ENCODE results near the gene PPP1R7. TPM values are rescaled to one million over a fixed set of nuclear protein-coding genes. Genes with fewer than 3 reads are reported as not detected.

The PPP1R7 gene
- total RNA-seq, 1 donor from 2014 or later: 52.9 TPM

DNA sequence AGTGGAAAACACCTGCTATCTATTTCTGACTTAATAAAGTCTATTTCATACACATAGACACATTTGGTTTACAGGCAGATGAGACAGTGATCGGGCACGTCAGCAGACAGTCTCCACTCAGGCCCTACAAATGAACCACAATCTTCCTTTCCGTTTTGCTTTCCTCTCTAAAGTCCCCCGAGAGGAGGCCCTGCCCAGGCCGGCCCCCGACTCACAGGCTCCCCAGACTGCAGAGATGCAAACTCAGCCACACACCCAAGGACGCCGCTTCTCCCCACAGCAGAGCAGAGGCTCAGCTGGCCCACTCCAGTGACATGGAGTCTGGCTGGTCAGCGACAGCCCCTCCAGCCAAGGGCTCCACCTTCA is 38.8 kb upstream of the PPP1R7 start:
- no peak overlapping the region for H3K27ac Mint-ChIP-seq
- TF ChIP-seq EZH2 (IDR thresholded peaks at IDR 0.05) (no peak), EZH2phosphoT487 (IDR thresholded peaks at IDR 0.05) (no peak)
- TF ChIP-seq, protein P1, sequence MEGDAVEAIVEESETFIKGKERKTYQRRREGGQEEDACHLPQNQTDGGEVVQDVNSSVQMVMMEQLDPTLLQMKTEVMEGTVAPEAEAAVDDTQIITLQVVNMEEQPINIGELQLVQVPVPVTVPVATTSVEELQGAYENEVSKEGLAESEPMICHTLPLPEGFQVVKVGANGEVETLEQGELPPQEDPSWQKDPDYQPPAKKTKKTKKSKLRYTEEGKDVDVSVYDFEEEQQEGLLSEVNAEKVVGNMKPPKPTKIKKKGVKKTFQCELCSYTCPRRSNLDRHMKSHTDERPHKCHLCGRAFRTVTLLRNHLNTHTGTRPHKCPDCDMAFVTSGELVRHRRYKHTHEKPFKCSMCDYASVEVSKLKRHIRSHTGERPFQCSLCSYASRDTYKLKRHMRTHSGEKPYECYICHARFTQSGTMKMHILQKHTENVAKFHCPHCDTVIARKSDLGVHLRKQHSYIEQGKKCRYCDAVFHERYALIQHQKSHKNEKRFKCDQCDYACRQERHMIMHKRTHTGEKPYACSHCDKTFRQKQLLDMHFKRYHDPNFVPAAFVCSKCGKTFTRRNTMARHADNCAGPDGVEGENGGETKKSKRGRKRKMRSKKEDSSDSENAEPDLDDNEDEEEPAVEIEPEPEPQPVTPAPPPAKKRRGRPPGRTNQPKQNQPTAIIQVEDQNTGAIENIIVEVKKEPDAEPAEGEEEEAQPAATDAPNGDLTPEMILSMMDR (IDR thresholded peaks at IDR 0.05): no peak
- no peak overlapping the region for H3K9ac ChIP-seq
- no peak for DNase-seq (ENCODE audit: low spot score)
- no peaks in the 10 kb centered on the region for H3K4me1 ChIP-seq
- H3K36me3 ChIP-seq: no peaks in the 10 kb centered on the region
- H3K9me3 ChIP-seq (ENCODE audit: low read depth): no peaks in the 10 kb centered on the region
- H3K27ac ChIP-seq: no peak overlapping the region
- no peak overlapping the region for H3K4me3 ChIP-seq
- no peak overlapping the region for H2AFZ ChIP-seq (replicated peaks)
- H3F3A ChIP-seq (ENCODE audit: low read depth): no peaks in the 10 kb centered on the region
- H3K4me3 Mint-ChIP-seq: no peak overlapping the region
- no peaks in the 10 kb centered on the region for H4K20me1 ChIP-seq (ENCODE audit: low read depth)
- H3K79me2 ChIP-seq (ENCODE audit: low read depth): no peaks in the 10 kb centered on the region
- no peaks in the 10 kb centered on the region for H3K9me3 Mint-ChIP-seq
- peaks cover 7% of the 10 kb centered on the region for H3K36me3 Mint-ChIP-seq
- H3K27me3 Mint-ChIP-seq (ENCODE audit: insufficient read depth, low read depth): peaks cover 3% of the 10 kb centered on the region
- no peaks in the 10 kb centered on the region for H3K4me1 Mint-ChIP-seq
- no peaks in the 10 kb centered on the region for H3K27me3 ChIP-seq
- no peak overlapping the region for H3K4me2 ChIP-seq

DNA sequence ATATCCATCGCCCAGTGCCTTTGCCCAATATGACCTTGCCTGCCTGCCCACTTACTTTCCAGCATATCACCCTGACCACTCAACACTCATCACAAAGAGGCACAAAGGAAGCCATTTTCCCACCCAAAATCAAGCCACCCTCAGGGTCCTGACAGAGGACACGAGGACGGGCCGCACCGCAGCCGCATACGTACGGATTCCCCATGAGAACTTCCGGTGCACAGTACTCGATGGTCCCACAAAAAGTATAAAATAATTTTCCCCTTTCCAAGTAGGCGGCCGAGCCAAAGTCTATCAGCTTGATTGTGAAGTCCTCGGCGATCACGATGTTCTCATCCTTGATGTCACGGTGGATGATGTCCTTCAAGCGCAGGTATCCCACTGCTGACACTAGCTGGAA is 38.2 kb upstream of the PPP1R7 start:
- Histone ChIP-seq H3K36me3 (no peaks in the 10 kb centered on the region), H3K4me1 (no peaks in the 10 kb centered on the region), H3F3A (ENCODE audit: low read depth) (no peaks in the 10 kb centered on the region), H3K27me3 (no peaks in the 10 kb centered on the region), H3K9ac (no peak overlapping the region), H3K9me3 (ENCODE audit: low read depth) (no peaks in the 10 kb centered on the region), H3K4me3 (no peak overlapping the region), H3K79me2 (ENCODE audit: low read depth) (no peaks in the 10 kb centered on the region), H4K20me1 (ENCODE audit: low read depth) (no peaks in the 10 kb centered on the region), H3K27ac (no peak overlapping the region), H3K4me2 (no peak overlapping the region), H2AFZ (replicated peaks) (no peak overlapping the region)
- DNase-seq (ENCODE audit: low spot score): no peak
- Mint-ChIP-seq H3K36me3 (peaks cover 7% of the 10 kb centered on the region), H3K27ac (no peak overlapping the region), H3K27me3 (ENCODE audit: insufficient read depth, low read depth) (peaks cover 3% of the 10 kb centered on the region), H3K4me3 (no peak overlapping the region), H3K9me3 (no peaks in the 10 kb centered on the region), H3K4me1 (no peaks in the 10 kb centered on the region)
- TF ChIP-seq EZH2phosphoT487 (IDR thresholded peaks at IDR 0.05) (no peak), EZH2 (IDR thresholded peaks at IDR 0.05) (no peak)
- TF ChIP-seq, protein P1 (IDR thresholded peaks at IDR 0.05): no peak

- TF ChIP-seq, protein P1 (IDR thresholded peaks at IDR 0.05): no peak
- no peak for TF ChIP-seq EZH2phosphoT487 (IDR thresholded peaks at IDR 0.05)
- no peak for TF ChIP-seq EZH2 (IDR thresholded peaks at IDR 0.05)
- no peaks in the 10 kb centered on the region for H3K27me3 ChIP-seq
- H3K9me3 ChIP-seq (ENCODE audit: low read depth): no peaks in the 10 kb centered on the region
- no peak overlapping the region for H3K4me2 ChIP-seq
- H3K9ac ChIP-seq: no peak overlapping the region
- H3K27ac Mint-ChIP-seq: no peak overlapping the region
- H3K36me3 Mint-ChIP-seq: peaks cover 7% of the 10 kb centered on the region
- H3K4me1 ChIP-seq: no peaks in the 10 kb centered on the region
- no peaks in the 10 kb centered on the region for H3K36me3 ChIP-seq
- H3K27ac ChIP-seq: no peak overlapping the region
- no peaks in the 10 kb centered on the region for H4K20me1 ChIP-seq (ENCODE audit: low read depth)
- no peaks in the 10 kb centered on the region for H3K4me1 Mint-ChIP-seq
- H3K4me3 Mint-ChIP-seq: no peak overlapping the region
- no peak overlapping the region for H2AFZ ChIP-seq (replicated peaks)
- H3K9me3 Mint-ChIP-seq: no peaks in the 10 kb centered on the region
- H3F3A ChIP-seq (ENCODE audit: low read depth): no peaks in the 10 kb centered on the region
- H3K79me2 ChIP-seq (ENCODE audit: low read depth): no peaks in the 10 kb centered on the region
- H3K27me3 Mint-ChIP-seq (ENCODE audit: insufficient read depth, low read depth): peaks cover 3% of the 10 kb centered on the region
- no peak for DNase-seq (ENCODE audit: low spot score)
- no peak overlapping the region for H3K4me3 ChIP-seq
Observed at GRCh38 chr2:241112592-241112991, 37.7 kb upstream of the PPP1R7 start.

All from neural progenitor cell (in vitro differentiated cells).